HL-60 (cell line): Measurements from ENCODE around the gene NAALADL1.

Source experiments
- GABPA ChIP-seq: IDR thresholded peaks from 2 replicates; pipeline ENCODE4 v1.6.1; 2012; ENCODE audit warnings: low read depth
- POLR2AphosphoS5 ChIP-seq: IDR thresholded peaks from 2 replicates; pipeline ENCODE4 v1.6.1; 2012; ENCODE audit warnings: low read depth
- REST ChIP-seq: IDR thresholded peaks from 2 replicates; pipeline ENCODE4 v1.6.1; 2012; ENCODE audit warnings: low read depth; ENCODE audit not compliant: insufficient replicate concordance
- SPI1 ChIP-seq: IDR thresholded peaks from 2 replicates; pipeline ENCODE4 v1.6.1; 2012; ENCODE audit warnings: low read depth, mild to moderate bottlenecking, borderline replicate concordance
- TF ChIP-seq, protein P1 (sequence below): IDR thresholded peaks from one replicate; pipeline ENCODE4 v1.5.1; 2011; ENCODE audit warnings: low read length, control low read depth, inconsistent platforms; ENCODE audit not compliant: insufficient read depth

DNA sequence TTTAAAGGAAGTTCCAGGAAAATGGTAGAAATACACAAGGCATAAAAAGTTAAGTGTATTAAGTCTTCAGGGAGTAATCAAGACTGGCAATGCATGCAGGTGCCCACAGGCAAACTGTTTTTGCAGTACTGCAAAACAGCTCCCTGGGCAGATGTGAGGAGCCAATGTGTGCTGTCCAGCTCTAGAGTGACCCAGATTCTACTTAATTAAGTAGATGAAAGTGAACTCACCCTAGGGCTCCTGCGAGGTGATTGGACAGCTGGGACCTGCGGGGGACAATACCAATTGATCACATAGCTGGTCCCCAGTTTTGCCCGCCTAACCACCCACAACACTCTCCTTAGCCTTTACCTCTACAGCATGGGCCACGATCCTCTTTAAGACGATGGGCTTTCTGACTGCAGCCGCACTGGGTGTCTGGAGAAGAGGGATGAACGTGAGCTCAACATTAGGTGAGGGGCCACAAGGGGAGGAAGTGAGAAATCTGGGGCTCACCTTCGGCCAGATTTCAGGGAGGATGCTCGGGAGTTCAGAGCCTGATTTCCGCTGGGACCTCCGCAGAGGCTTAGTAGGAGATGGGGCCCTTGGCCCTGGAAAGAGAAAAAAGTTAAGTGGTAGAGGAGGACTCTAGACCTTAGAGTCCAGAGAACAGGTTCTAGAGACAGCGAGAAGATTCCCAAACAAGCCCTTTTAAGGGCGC is 24.9 kb upstream of the NAALADL1 start:
- TF ChIP-seq, protein P1, sequence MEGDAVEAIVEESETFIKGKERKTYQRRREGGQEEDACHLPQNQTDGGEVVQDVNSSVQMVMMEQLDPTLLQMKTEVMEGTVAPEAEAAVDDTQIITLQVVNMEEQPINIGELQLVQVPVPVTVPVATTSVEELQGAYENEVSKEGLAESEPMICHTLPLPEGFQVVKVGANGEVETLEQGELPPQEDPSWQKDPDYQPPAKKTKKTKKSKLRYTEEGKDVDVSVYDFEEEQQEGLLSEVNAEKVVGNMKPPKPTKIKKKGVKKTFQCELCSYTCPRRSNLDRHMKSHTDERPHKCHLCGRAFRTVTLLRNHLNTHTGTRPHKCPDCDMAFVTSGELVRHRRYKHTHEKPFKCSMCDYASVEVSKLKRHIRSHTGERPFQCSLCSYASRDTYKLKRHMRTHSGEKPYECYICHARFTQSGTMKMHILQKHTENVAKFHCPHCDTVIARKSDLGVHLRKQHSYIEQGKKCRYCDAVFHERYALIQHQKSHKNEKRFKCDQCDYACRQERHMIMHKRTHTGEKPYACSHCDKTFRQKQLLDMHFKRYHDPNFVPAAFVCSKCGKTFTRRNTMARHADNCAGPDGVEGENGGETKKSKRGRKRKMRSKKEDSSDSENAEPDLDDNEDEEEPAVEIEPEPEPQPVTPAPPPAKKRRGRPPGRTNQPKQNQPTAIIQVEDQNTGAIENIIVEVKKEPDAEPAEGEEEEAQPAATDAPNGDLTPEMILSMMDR, result no peak
- peak; percentile 36 for TF ChIP-seq REST
- no peak for TF ChIP-seq POLR2AphosphoS5
- TF ChIP-seq GABPA, result no peak
- TF ChIP-seq SPI1, result no peak
